Liver (tissue), 9 donors: ENCODE results near the gene ZWINT. TPM values are rescaled to one million over a fixed set of nuclear protein-coding genes. Genes with fewer than 3 reads are reported as not detected.

ENCODE experiments used
- DNase-seq: peaks from one replicate; pipeline ENCODE4 v3.0.0-alpha.2; 2017; ENCODE audit warnings: low spot score
- H3K27ac ChIP-seq, 2 donors: one replicate each; pipeline ENCODE4 v1.7.0; 2013; ENCODE audit warnings: inconsistent platforms in 2 of 2, low read length in 2 of 2, control low read depth in 1 of 2, low read depth in 1 of 2, mild to moderate bottlenecking in 1 of 2
- H3K27me3 ChIP-seq, 4 donors: one replicate each; pipeline versions ENCODE4 v1.6.1 to v1.7.0; 2013; ENCODE audit warnings: low read length in 3 of 4, inconsistent platforms in 1 of 4, mild to moderate bottlenecking in 1 of 4, moderate library complexity in 1 of 4; ENCODE audit not compliant: control insufficient read depth in 4 of 4, insufficient read depth in 4 of 4
- H3K36me3 ChIP-seq, 4 donors: one replicate each; pipeline versions ENCODE4 v1.6.1 to v1.7.0; 2013; ENCODE audit warnings: low read length in 3 of 4, mild to moderate bottlenecking in 3 of 4, low read depth in 1 of 4, moderate library complexity in 1 of 4; ENCODE audit not compliant: control insufficient read depth in 4 of 4, insufficient read depth in 3 of 4
- H3K4me1 ChIP-seq, 4 donors: one replicate each; pipeline versions ENCODE4 v1.6.1 to v1.7.0; 2013; ENCODE audit warnings: low read length in 3 of 4, mild to moderate bottlenecking in 3 of 4, moderate library complexity in 1 of 4; ENCODE audit not compliant: control insufficient read depth in 4 of 4, insufficient read depth in 4 of 4
- H3K4me3 ChIP-seq, 3 donors: one replicate each; pipeline versions ENCODE4 v1.6.1 to v1.7.0; 2013; ENCODE audit warnings: low read length in 3 of 3, control low read depth in 1 of 3, low read depth in 1 of 3, mild to moderate bottlenecking in 1 of 3
- H3K9ac ChIP-seq, 2 donors: one replicate each; pipeline ENCODE4 v1.7.0; 2013; ENCODE audit warnings: low read length in 2 of 2, mild to moderate bottlenecking in 2 of 2, moderate library complexity in 2 of 2, control low read depth in 1 of 2, low read depth in 1 of 2
- H3K9me3 ChIP-seq, 4 donors: one replicate each; pipeline versions ENCODE4 v1.6.1 to v1.7.0; 2013; ENCODE audit warnings: low read length in 3 of 4; ENCODE audit not compliant: control insufficient read depth in 4 of 4
- HNF4A ChIP-seq, 2 donors: conservative IDR thresholded peaks; 2 replicates each; pipeline ENCODE4 v1.6.1; 2016; ENCODE audit warnings: antibody characterized with exemption in 2 of 2, mild to moderate bottlenecking in 2 of 2
- HNF4G ChIP-seq: IDR thresholded peaks from 2 replicates; pipeline ENCODE4 v1.6.1; 2016; ENCODE audit warnings: antibody characterized with exemption
- RAD21 ChIP-seq, 2 donors: IDR thresholded peaks; 2 replicates each; pipeline ENCODE4 v1.6.1; 2016; ENCODE audit warnings: antibody characterized with exemption in 2 of 2, mild to moderate bottlenecking in 2 of 2
- SP1 ChIP-seq: IDR thresholded peaks from 2 replicates; pipeline ENCODE4 v1.6.1; 2018; ENCODE audit warnings: antibody characterized with exemption, mild to moderate bottlenecking
- TAF1 ChIP-seq: conservative IDR thresholded peaks from 2 replicates; pipeline ENCODE4 v1.6.1; 2016; ENCODE audit warnings: antibody characterized with exemption, mild to moderate bottlenecking
- YY1 ChIP-seq: IDR thresholded peaks from 2 replicates; pipeline ENCODE4 v1.6.1; 2016; ENCODE audit warnings: antibody characterized with exemption, mild to moderate bottlenecking
- WGBS: extraction: QIAGEN DNeasy Blood & Tissue Kit; methylation state at CpG from one replicate; pipeline ENCODE4 v1.1.7; 2013; 5-methylcytosine and 5-hydroxymethylcytosine counted together
- polyA plus RNA-seq, 2 donors: library from polyadenylated mRNA; stranded (reverse) in 1 of 2; unstranded in 1 of 2; fragments of 200-250 nt in 1 of 2; fragments of >200 nt in 1 of 2; fragmentation: Nextera tagmentation in 1 of 2; extraction: Ambion mirVana in 1 of 2; gene quantifications; one replicate each; pipeline versions ENCODE4 v1.2.1 to v1.2.3, GENCODE V29; 2013 to 2015
- total RNA-seq, 2 donors: library from RNA; depleted of rRNA; stranded (reverse); fragments of >200 nt; gene quantifications; one replicate each; pipeline ENCODE4 v1.2.3, GENCODE V29; 2014
- TF ChIP-seq, protein P1 (sequence below): IDR thresholded peaks from 2 replicates; pipeline ENCODE4 v1.6.1; 2016; ENCODE audit warnings: antibody characterized with exemption, mild to moderate bottlenecking
- TF ChIP-seq, protein P2 (sequence below): IDR thresholded peaks from 2 replicates; pipeline ENCODE4 v1.6.1; 2016; ENCODE audit warnings: antibody characterized with exemption
- donor health status: healthy.
- donor health status: healthy.
- donor health status: healthy.
- donor health status: healthy.
- donor health status: healthy.

ZWINT gene, protein sequence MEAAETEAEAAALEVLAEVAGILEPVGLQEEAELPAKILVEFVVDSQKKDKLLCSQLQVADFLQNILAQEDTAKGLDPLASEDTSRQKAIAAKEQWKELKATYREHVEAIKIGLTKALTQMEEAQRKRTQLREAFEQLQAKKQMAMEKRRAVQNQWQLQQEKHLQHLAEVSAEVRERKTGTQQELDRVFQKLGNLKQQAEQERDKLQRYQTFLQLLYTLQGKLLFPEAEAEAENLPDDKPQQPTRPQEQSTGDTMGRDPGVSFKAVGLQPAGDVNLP
- total RNA-seq (10 to 100 TPM in 1 of 2 donors, under 1 TPM in 1; 0.25 to 53.6 TPM), polyA plus RNA-seq (1 to 10 TPM; 3.3 to 7.7 TPM)

DNA sequence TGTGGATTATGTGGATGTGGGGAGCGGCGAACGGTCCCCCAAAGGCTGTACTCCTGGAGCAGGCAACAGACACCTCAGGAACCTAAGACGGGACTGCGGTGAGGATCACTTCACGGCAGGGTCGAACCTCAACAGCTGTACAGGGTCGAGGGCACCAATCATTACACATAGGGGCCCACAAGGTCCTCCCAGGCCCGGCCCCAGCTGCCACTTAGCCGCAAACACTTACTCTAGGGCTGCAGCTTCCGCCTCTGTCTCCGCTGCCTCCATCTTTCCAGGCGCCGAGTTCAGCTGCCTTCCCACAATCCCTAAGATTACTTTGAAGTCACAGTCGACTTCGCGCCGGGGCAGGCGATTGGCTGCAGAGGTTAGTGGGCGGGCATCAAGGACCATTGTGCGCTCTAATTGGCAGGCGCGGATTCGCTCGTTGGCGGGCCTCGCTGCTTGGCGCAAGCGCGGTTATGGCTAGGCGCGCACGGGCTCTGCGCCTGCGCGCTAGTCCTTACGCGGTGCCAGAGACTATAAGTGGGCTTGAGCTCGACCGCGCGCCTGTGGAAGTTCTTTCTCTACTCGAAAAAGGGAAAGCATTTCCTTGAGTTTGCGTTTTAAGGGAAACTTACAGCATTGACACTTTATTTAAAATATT is at the start of gene ZWINT:
ZWINT (minus strand) TSS at position 293 of the 646 bp plus-strand sequence; CDS start at position 270, 23 bp downstream.
- Histone ChIP-seq H3K36me3 (no peaks in the 10 kb centered on the region), H3K9ac (peak within 1 kb of the TSS; percentile 36 to 65), H3K4me3 (peak within 1 kb of the TSS; percentile 53 to 79 (median 70)), H3K4me1 (peaks cover 4 to 11% (median 7%) of the 10 kb centered on the region in 4 donors), H3K9me3 (no peaks in the 10 kb centered on the region), H3K27me3 (no peaks in the 10 kb centered on the region), H3K27ac (peak within 1 kb of the TSS in 1 of 2 donors; percentile 25)
- TF ChIP-seq SP1, result peak; percentile 86
- no peak for TF ChIP-seq RAD21 (IDR thresholded peaks at IDR 0.05)
- peak in 1 of 2 donors; percentile 28 for TF ChIP-seq HNF4A (conservative IDR thresholded peaks at IDR 0.05)
- TF ChIP-seq, protein P1, sequence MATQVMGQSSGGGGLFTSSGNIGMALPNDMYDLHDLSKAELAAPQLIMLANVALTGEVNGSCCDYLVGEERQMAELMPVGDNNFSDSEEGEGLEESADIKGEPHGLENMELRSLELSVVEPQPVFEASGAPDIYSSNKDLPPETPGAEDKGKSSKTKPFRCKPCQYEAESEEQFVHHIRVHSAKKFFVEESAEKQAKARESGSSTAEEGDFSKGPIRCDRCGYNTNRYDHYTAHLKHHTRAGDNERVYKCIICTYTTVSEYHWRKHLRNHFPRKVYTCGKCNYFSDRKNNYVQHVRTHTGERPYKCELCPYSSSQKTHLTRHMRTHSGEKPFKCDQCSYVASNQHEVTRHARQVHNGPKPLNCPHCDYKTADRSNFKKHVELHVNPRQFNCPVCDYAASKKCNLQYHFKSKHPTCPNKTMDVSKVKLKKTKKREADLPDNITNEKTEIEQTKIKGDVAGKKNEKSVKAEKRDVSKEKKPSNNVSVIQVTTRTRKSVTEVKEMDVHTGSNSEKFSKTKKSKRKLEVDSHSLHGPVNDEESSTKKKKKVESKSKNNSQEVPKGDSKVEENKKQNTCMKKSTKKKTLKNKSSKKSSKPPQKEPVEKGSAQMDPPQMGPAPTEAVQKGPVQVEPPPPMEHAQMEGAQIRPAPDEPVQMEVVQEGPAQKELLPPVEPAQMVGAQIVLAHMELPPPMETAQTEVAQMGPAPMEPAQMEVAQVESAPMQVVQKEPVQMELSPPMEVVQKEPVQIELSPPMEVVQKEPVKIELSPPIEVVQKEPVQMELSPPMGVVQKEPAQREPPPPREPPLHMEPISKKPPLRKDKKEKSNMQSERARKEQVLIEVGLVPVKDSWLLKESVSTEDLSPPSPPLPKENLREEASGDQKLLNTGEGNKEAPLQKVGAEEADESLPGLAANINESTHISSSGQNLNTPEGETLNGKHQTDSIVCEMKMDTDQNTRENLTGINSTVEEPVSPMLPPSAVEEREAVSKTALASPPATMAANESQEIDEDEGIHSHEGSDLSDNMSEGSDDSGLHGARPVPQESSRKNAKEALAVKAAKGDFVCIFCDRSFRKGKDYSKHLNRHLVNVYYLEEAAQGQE, result peak; percentile 31
- TF ChIP-seq YY1, result peak; percentile 84
- DNase-seq, result peak; percentile 94
- under 1% methylated on average over 44 of the region's 44 CpGs for WGBS

DNA sequence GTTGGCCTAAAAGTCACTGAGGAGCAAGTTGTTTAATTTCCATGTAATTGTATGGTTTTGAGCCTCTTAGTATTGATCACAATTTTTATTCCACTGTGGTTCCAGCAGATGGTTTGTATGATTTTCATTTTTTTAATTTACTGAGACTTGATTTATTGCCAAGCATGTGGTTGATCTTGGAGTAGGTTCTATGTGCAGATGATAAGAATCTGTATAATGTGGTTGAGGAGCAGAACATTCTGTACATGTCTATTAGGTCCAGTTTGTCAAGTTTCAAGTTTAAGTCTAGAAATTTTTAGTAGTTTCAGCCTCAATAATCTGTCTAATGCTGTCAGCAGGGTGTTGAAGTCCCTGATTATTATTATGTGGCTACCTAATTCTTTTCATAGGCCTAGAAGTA is 22.7 kb upstream of the ZWINT start:
- no peak for DNase-seq
- H3K4me3 ChIP-seq, result no peak overlapping the region
- H3K27me3 ChIP-seq, result peaks cover 0 to 2% (median 0%) of the 10 kb centered on the region in 4 donors
- no peak overlapping the region for H3K27ac ChIP-seq
- no peaks in the 10 kb centered on the region for H3K4me1 ChIP-seq
- no peak overlapping the region for H3K9ac ChIP-seq
- TF ChIP-seq, protein P2, sequence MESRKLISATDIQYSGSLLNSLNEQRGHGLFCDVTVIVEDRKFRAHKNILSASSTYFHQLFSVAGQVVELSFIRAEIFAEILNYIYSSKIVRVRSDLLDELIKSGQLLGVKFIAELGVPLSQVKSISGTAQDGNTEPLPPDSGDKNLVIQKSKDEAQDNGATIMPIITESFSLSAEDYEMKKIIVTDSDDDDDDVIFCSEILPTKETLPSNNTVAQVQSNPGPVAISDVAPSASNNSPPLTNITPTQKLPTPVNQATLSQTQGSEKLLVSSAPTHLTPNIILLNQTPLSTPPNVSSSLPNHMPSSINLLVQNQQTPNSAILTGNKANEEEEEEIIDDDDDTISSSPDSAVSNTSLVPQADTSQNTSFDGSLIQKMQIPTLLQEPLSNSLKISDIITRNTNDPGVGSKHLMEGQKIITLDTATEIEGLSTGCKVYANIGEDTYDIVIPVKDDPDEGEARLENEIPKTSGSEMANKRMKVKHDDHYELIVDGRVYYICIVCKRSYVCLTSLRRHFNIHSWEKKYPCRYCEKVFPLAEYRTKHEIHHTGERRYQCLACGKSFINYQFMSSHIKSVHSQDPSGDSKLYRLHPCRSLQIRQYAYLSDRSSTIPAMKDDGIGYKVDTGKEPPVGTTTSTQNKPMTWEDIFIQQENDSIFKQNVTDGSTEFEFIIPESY, result no peak
- TF ChIP-seq, protein P1, result no peak
- TF ChIP-seq TAF1 (no peak), HNF4G (no peak), YY1 (no peak)
- H3K9me3 ChIP-seq, result no peaks in the 10 kb centered on the region
- no peaks in the 10 kb centered on the region for H3K36me3 ChIP-seq
